Activated CD8-positive, alpha-beta T cell treated with anti-CD3 and anti-CD28 coated beads, Interleukin-2, amount 10 ng/mL, durations not matched to agents 7 days and 5 days (primary cell): ENCODE measurements around the gene DCTD. TPM values are rescaled to one million over a fixed set of nuclear protein-coding genes. Genes with fewer than 3 reads are reported as not detected.

Source experiments
- ATAC-seq: fragments of 150-1000 bp; cut with Tn5 transposase; one replicate; pipeline ENCODE4 v1.10.0; 2021; ENCODE audit warnings: moderate library complexity
- CTCF ChIA-PET: fragments of 350-600 bp; sonication (Branson Sonifier 250); formaldehyde crosslinking; loops from one replicate; lab custom pipeline; 2021; ENCODE audit warnings: antibody characterized with exemption; lab: Charles Lee
- POLR2A ChIA-PET: fragments of 350-600 bp; sonication (Branson Sonifier 250); formaldehyde crosslinking; loops from one replicate; lab custom pipeline; 2021; ENCODE audit warnings: antibody characterized with exemption; lab: Charles Lee
- DNase-seq: peaks from one replicate; pipeline ENCODE4 v3.0.0-alpha.2; 2020
- H3K27ac Mint-ChIP-seq: one replicate; pipeline ENCODE4 v1.8.0; 2021; ENCODE audit warnings: mild to moderate bottlenecking, mixed read lengths
- H3K27me3 Mint-ChIP-seq: one replicate; pipeline ENCODE4 v1.8.0; 2021; ENCODE audit warnings: low read depth, mixed read lengths
- H3K36me3 Mint-ChIP-seq: one replicate; pipeline ENCODE4 v1.8.0; 2021; ENCODE audit warnings: low read depth, mixed read lengths
- H3K4me1 Mint-ChIP-seq: one replicate; pipeline ENCODE4 v1.8.0; 2021; ENCODE audit warnings: low read depth, mixed read lengths
- H3K4me3 Mint-ChIP-seq: one replicate; pipeline ENCODE4 v1.8.0; 2021; ENCODE audit warnings: mild to moderate bottlenecking, mixed read lengths
- H3K9me3 Mint-ChIP-seq: one replicate; pipeline ENCODE4 v1.8.0; 2022; ENCODE audit warnings: mixed read lengths; ENCODE audit not compliant: insufficient read depth
- total RNA-seq, 2 experiments: library from RNA; stranded (reverse); gene quantifications; one replicate each; pipeline ENCODE4 v1.2.3, GENCODE V29; 2021

The DCTD gene
- total RNA-seq, 2 experiments from 2014 or later: 74.4 to 75.5 TPM

DNA sequence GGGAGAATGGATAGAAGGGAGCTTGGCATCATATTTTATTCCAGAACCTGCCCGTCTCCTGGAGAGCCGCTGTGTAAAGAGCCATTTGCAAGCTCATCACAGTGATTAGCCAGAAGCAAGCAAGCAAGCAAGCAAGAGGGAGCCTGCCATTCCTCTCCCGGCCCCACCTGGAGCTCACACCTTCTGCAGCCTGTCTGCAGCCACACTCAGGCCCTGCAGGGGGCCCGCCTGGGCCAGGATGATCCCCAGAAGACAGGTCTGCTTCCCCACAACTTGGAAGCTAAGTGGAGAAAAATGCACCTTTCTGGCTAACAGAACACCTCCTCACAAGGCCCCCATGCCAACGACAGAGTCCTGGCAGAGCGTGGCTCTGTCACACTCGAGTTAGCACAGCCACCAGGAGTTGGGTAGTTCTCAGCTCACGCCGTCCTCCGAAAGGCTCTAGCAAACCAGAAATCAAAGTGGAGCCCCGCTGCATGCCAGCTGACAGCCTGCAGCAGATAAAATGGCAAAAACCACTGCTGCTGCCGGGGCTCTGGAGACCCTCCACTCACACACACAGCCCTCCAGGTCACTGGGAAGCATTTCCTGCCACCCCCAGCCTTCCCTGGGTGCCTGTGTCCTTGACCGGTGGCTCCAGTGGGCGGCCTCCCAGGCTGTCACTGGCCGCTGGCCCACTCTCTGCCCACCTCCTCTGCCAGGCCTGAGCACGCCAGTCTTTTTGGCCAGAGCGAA, 54.9 kb downstream of the DCTD start:
- no peak for ATAC-seq
- POLR2A ChIA-PET: no interaction called here
- Mint-ChIP-seq H3K4me3 (no peak overlapping the region), H3K27ac (no peak overlapping the region), H3K27me3 (no peaks in the 10 kb centered on the region), H3K36me3 (no peaks in the 10 kb centered on the region), H3K9me3 (no peaks in the 10 kb centered on the region), H3K4me1 (no peaks in the 10 kb centered on the region)
- no peak for DNase-seq
- CTCF ChIA-PET: interaction anchor here (1.0 kb wide), 1 partner anchor 65 kb away, joined by 3 read pairs; no protein-coding TSS in a partner anchor

DNA sequence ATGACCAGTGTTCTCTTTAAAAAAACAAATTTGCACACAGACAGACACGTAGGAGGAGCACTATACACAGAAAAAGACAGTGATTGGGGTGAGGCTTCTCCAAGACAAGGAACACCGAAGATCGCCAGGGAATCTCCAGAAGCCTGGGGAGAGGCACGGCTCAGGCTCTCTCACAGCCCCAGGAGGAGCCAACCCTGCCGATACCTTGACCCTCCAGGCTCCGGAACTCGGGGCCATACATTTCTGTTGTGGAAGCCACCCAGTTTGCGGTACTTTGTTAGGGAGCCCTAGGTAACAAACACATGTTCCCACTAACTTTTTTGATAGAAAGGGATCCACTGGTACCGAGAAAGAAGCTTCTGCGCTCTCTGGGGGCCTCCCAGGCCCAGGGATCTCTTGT, 55.8 kb downstream of the DCTD start:
- Mint-ChIP-seq H3K9me3 (no peaks in the 10 kb centered on the region), H3K4me3 (no peak overlapping the region), H3K27ac (no peak overlapping the region), H3K4me1 (no peaks in the 10 kb centered on the region), H3K36me3 (no peaks in the 10 kb centered on the region), H3K27me3 (no peaks in the 10 kb centered on the region)
- ChIA-PET CTCF (interaction anchor here (1.0 kb wide), 1 partner anchor 66 kb away, joined by 3 read pairs; no protein-coding TSS in a partner anchor), POLR2A (no interaction called here)
- ATAC-seq: no peak
- no peak for DNase-seq

DNA sequence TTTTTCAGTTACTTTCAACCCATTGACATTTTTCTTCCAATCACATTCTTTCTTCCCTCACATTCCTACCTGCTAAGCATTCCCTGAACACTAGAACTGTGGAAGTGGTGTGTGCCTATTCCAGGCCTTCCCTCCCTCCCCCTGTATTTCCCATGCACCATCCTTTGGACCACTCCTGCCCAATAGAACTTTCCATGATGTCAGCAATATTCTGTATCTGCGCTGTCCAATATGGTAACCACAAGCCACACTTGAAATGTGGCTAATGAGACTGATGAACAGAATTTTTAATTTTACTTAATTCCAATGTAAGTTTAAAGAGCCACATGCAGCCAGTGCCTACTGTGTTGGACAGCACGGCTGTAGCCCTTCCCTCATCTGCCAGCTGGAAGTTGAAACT, 57.5 kb downstream of the DCTD start:
- Mint-ChIP-seq H3K27me3 (no peaks in the 10 kb centered on the region), H3K27ac (no peak overlapping the region), H3K4me3 (no peak overlapping the region), H3K4me1 (no peaks in the 10 kb centered on the region), H3K36me3 (no peaks in the 10 kb centered on the region), H3K9me3 (no peaks in the 10 kb centered on the region)
- CTCF ChIA-PET: no interaction called here
- POLR2A ChIA-PET: no interaction called here
- ATAC-seq: no peak
- no peak for DNase-seq

DNA sequence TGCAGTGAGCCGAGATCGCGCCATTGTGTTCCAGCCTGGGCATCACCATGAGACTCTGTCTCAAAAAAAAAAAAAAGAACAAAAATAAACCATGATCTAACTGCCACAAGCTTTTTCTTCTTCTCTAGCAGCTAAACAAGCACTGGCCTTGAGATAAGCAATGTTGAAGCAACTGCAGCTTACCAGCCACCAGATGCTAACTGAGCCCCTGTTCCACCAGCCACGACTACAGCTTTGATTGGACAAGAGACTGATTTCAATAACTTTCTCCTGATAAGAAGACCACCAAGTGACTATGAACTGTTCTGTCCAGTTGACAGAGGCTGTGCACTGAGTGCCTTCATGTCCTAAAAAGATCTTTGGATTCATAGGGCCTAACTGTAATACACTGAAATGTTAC, 58.5 kb downstream of the DCTD start:
- Mint-ChIP-seq H3K4me3 (no peak overlapping the region), H3K27ac (no peak overlapping the region), H3K4me1 (no peaks in the 10 kb centered on the region), H3K36me3 (no peaks in the 10 kb centered on the region), H3K27me3 (no peaks in the 10 kb centered on the region), H3K9me3 (no peaks in the 10 kb centered on the region)
- ChIA-PET POLR2A (interaction anchor here (0.6 kb wide), 1 partner anchor 42 kb away, joined by 6 read pairs; no protein-coding TSS in a partner anchor), CTCF (no interaction called here)
- no peak for ATAC-seq
- no peak for DNase-seq

GRCh38 chr4:182856862-182857261, 60.3 kb downstream of the DCTD start:
- POLR2A ChIA-PET: no interaction called here
- H3K4me3 Mint-ChIP-seq: no peak overlapping the region
- no peaks in the 10 kb centered on the region for H3K27me3 Mint-ChIP-seq
- no peak for ATAC-seq
- no peaks in the 10 kb centered on the region for H3K4me1 Mint-ChIP-seq
- DNase-seq: no peak
- no peaks in the 10 kb centered on the region for H3K9me3 Mint-ChIP-seq
- CTCF ChIA-PET: no interaction called here
- no peak overlapping the region for H3K27ac Mint-ChIP-seq
- H3K36me3 Mint-ChIP-seq: no peaks in the 10 kb centered on the region

DNA sequence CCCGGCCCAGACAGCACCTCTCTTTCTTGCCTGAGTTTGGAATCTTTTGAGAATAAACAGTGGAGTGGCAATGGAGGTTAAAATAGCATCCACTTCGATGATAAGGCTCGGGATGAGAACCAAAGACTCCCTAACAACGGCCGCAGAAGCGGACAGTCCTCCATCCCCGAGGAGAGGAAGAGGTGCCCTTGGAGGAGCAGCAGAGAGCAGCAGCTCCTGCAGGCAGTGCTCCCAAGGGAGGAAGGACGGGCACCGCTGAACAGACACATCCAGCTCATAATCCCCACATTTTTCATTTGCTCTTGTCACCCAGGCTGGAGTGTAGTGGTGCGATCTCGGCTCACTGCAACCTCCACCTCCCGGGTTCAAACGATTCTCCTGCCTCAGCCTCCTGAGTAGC, 61.3 kb downstream of the DCTD start:
- ATAC-seq: no peak
- Mint-ChIP-seq H3K27ac (no peak overlapping the region), H3K9me3 (no peaks in the 10 kb centered on the region), H3K4me1 (no peaks in the 10 kb centered on the region), H3K27me3 (no peaks in the 10 kb centered on the region), H3K36me3 (no peaks in the 10 kb centered on the region), H3K4me3 (no peak overlapping the region)
- ChIA-PET POLR2A (no interaction called here), CTCF (no interaction called here)
- DNase-seq: no peak

DNA sequence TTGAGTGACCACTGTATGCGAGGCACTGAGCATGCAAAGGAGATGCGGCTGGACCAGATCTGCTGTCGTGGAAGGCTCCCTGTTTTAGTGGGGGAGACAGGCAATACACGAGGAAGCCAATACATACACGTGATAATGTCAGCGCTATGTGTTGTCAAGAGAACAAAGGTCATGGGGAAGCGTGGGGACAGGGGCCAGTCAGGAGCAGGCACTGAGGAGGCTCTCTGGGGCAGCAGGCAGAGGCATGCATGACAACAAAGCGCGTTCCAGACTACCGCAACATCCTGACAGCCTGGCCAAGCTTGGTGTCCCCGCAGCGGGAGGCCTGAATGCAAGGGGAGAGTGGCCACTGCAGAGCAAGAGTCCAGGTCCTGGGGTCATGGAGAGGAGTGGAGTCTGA, 61.9 kb downstream of the DCTD start:
- Mint-ChIP-seq H3K36me3 (no peaks in the 10 kb centered on the region), H3K4me3 (no peak overlapping the region), H3K27me3 (no peaks in the 10 kb centered on the region), H3K27ac (no peak overlapping the region), H3K4me1 (no peaks in the 10 kb centered on the region), H3K9me3 (no peaks in the 10 kb centered on the region)
- DNase-seq (no peak), ATAC-seq (no peak)
- ChIA-PET POLR2A (no interaction called here), CTCF (no interaction called here)

DNA sequence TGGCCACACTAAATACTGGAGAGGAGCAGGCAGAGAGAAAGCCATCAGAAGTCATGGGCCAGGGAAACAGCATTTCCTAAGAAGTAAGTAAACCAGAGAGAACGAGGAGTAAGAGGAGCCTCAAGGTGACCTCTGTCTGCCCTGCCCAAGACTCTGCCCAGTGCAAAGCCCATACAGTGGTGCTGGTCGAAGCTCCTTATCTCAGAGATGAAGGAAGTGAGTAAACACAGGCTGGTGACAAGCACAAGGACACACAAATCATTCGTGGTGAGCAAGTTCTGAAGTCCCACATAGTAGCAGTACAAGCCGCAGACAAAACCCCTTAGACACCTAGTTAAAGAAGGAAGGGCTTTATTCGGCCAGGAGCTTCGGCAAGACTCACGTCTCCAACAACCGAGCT, 62.7 kb downstream of the DCTD start:
- POLR2A ChIA-PET: no interaction called here

DNA sequence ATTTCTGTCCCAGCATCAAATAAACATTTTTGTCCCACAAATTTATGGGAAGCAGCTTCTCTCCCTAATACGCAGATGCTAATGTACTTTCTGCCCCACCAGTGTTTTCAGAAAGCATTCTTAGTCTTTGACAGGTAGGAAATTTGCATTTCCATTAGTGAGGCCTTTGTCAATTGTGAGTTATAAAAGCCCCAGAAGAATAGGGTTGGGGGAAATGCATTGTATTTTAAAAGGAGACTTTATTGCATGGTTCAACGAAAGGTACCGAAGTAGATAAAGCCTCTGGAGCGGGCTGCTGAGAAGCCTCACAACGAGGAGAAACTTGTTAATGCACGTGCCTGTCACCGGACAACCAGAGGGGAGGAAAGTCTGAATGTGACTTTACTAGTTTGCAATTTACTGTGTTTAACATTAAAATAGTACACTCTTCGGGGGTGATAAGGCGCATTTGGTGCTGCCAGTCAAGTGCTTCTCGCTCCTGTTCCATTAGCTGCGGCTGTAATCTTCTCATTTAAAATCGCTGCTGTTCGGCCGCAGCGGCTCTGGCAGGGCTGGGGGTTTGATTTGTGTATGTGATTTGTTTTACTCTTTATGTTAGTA, 63.4 kb downstream of the DCTD start:
- Mint-ChIP-seq H3K27ac (no peak overlapping the region), H3K9me3 (no peaks in the 10 kb centered on the region), H3K27me3 (no peaks in the 10 kb centered on the region), H3K4me3 (no peak overlapping the region), H3K36me3 (no peaks in the 10 kb centered on the region), H3K4me1 (no peaks in the 10 kb centered on the region)
- CTCF ChIA-PET: no interaction called here
- ATAC-seq (no peak), DNase-seq (no peak)
- POLR2A ChIA-PET: no interaction called here

More for the DNA sequence above, 62.7 kb downstream of the DCTD start:
- no peaks in the 10 kb centered on the region for H3K36me3 Mint-ChIP-seq
- ATAC-seq (no peak), DNase-seq (no peak)
- H3K9me3 Mint-ChIP-seq: no peaks in the 10 kb centered on the region
- H3K4me1 Mint-ChIP-seq: no peaks in the 10 kb centered on the region
- no peak overlapping the region for H3K4me3 Mint-ChIP-seq
- H3K27me3 Mint-ChIP-seq: no peaks in the 10 kb centered on the region
- CTCF ChIA-PET: no interaction called here
- H3K27ac Mint-ChIP-seq: no peak overlapping the region

GRCh38 chr4:182848685-182849084, 68.5 kb downstream of the DCTD start:
- H3K4me1 Mint-ChIP-seq: no peaks in the 10 kb centered on the region
- H3K27ac Mint-ChIP-seq: no peak overlapping the region
- no peak overlapping the region for H3K4me3 Mint-ChIP-seq
- CTCF ChIA-PET: no interaction called here
- no peaks in the 10 kb centered on the region for H3K36me3 Mint-ChIP-seq
- ATAC-seq (no peak), DNase-seq (no peak)
- POLR2A ChIA-PET: no interaction called here
- no peaks in the 10 kb centered on the region for H3K27me3 Mint-ChIP-seq
- H3K9me3 Mint-ChIP-seq: no peaks in the 10 kb centered on the region

DNA sequence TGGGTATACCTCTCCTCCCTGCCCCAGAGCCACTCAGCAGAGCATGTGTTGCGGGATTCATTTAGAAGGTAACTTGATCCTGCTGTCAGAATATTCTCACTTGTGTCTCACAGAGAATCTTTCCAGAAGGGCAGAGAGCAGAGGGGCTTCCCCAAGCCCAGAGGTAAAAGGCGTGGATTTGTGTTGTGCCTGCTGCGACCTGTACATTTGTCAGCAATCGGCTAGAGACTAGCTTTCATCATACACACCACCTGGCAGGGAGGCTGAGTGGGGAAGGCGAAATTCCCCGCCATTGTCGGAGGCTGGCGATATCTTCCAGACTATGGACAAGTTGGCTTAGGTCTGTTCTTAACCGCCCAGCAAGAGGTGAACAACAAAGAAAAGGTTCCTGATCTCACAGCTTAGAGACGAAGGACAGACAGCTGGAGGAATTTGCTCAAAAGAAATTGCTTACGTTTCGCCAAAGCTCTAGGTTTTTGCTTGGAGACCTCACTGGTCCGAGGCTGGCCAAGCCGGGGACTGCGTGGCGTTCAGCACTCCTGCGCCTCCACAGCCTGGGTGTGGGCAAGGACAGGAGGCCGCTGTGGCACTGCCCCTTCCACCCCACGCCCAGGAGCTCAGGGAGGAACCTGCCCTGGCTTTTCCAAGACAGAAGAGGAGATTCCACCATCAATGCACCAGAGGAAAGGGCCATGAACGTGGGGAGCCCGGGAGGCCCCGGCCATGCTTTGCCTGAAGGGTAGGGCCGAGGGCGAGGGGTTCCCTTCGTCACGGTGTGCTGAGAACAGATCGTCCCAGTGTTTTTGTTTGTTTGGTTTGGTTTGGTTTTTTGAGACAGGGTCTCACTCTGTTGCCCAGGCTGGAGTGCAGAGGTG, 69.4 kb downstream of the DCTD start:
- no peaks in the 10 kb centered on the region for H3K27me3 Mint-ChIP-seq
- no peak overlapping the region for H3K27ac Mint-ChIP-seq
- H3K9me3 Mint-ChIP-seq: no peaks in the 10 kb centered on the region
- no peaks in the 10 kb centered on the region for H3K36me3 Mint-ChIP-seq
- H3K4me3 Mint-ChIP-seq: no peak overlapping the region
- H3K4me1 Mint-ChIP-seq: no peaks in the 10 kb centered on the region
- ATAC-seq (no peak), DNase-seq (no peak)
- ChIA-PET CTCF (interaction anchor here (1.2 kb wide), 1 partner anchor 77 kb away, joined by 4 read pairs; no protein-coding TSS in a partner anchor), POLR2A (no interaction called here)

- ATAC-seq (no peak), DNase-seq (no peak)
- Mint-ChIP-seq H3K27ac (no peak overlapping the region), H3K36me3 (no peaks in the 10 kb centered on the region), H3K4me3 (no peak overlapping the region), H3K27me3 (no peaks in the 10 kb centered on the region), H3K4me1 (no peaks in the 10 kb centered on the region), H3K9me3 (no peaks in the 10 kb centered on the region)
- CTCF ChIA-PET: no interaction called here
- POLR2A ChIA-PET: no interaction called here
Observed at GRCh38 chr4:182846036-182846435, 71.2 kb downstream of the DCTD start.
